ENCODE data around the gene PPM1K. TPM values are rescaled to one million over a fixed set of nuclear protein-coding genes. Genes with fewer than 3 reads are reported as not detected.

PPM1K gene
- total and polyA plus RNA-seq, 2 experiments from 2014 or later = 9.1 to 12.0 TPM

- Histone ChIP-seq H3K4me1 (ENCODE audit: insufficient read depth) (peaks cover 13% of the 10 kb centered on the region), H2AFZ (peak overlapping the region; percentile 87), H3K36me3 (ENCODE audit: insufficient read depth) (no peaks in the 10 kb centered on the region), H3K4me2 (peak overlapping the region; percentile 86), H3F3A (replicated peaks; ENCODE audit: low read depth) (peaks cover 8% of the 10 kb centered on the region; the same call in 1 of the 2 replicates), H3K27me3 (ENCODE audit: insufficient read depth) (peaks cover 32% of the 10 kb centered on the region), H4K20me1 (replicated peaks; ENCODE audit: insufficient read depth) (peaks cover 3% of the 10 kb centered on the region), H3K79me2 (replicated peaks; ENCODE audit: insufficient read depth) (no peaks in the 10 kb centered on the region; the same call in none of the 2 replicates), H3K9me2 (ENCODE audit: insufficient read depth) (no peaks in the 10 kb centered on the region), H3K4me3 (peak overlapping the region; percentile 58), H3K27ac (ENCODE audit: low read depth) (no peak overlapping the region)
- Mint-ChIP-seq H3K4me1 (peaks cover 16% of the 10 kb centered on the region; the same call in 2 of the 3 replicates), H3K9me3 (no peaks in the 10 kb centered on the region), H3K27ac (no peak overlapping the region), H3K27me3 (ENCODE audit: insufficient read depth, low read depth, poor library complexity) (peaks cover 20% of the 10 kb centered on the region), H3K36me3 (ENCODE audit: low read depth) (no peaks in the 10 kb centered on the region; the same call in 2 of the 3 replicates), H3K4me3 (peak overlapping the region; percentile 94)
- DNase-seq (ENCODE audit: low spot score) = no peak
- TF ChIP-seq ZNF462 (CRISPR knock-in tag; IDR thresholded peaks at IDR 0.05) (no peak), REST (IDR thresholded peaks at IDR 0.05; ENCODE audit: unreplicated experiment) (no peak), NANOG (IDR thresholded peaks at IDR 0.05; ENCODE audit: borderline replicate concordance) (no peak), ZNF114 (CRISPR knock-in tag; IDR thresholded peaks at IDR 0.05) (no peak), CTCF (conservative IDR thresholded peaks at IDR 0.05; ENCODE audit: low read depth in 2 of 2) (no peak), ZNF331 (CRISPR knock-in tag; IDR thresholded peaks at IDR 0.05; ENCODE audit: low read depth) (no peak), EZH2 (IDR thresholded peaks at IDR 0.05; ENCODE audit: low read depth, unreplicated experiment) (no peak), EZH2phosphoT487 (IDR thresholded peaks at IDR 0.05; ENCODE audit: unreplicated experiment) (no peak)
- ATAC-seq = no peak
Measured at GRCh38 chr4:88285235-88285653, 883 bp upstream of the PPM1K start.

Measured in GM23338 (cell line).